Fibroblast of skin of right quadriceps (primary cell): Measurements from ENCODE around the gene RNF208.

Source experiments
- DNase-seq: peaks from one replicate; pipeline ENCODE4 v3.0.0-alpha.2; 2013

Gene RNF208

DNA sequence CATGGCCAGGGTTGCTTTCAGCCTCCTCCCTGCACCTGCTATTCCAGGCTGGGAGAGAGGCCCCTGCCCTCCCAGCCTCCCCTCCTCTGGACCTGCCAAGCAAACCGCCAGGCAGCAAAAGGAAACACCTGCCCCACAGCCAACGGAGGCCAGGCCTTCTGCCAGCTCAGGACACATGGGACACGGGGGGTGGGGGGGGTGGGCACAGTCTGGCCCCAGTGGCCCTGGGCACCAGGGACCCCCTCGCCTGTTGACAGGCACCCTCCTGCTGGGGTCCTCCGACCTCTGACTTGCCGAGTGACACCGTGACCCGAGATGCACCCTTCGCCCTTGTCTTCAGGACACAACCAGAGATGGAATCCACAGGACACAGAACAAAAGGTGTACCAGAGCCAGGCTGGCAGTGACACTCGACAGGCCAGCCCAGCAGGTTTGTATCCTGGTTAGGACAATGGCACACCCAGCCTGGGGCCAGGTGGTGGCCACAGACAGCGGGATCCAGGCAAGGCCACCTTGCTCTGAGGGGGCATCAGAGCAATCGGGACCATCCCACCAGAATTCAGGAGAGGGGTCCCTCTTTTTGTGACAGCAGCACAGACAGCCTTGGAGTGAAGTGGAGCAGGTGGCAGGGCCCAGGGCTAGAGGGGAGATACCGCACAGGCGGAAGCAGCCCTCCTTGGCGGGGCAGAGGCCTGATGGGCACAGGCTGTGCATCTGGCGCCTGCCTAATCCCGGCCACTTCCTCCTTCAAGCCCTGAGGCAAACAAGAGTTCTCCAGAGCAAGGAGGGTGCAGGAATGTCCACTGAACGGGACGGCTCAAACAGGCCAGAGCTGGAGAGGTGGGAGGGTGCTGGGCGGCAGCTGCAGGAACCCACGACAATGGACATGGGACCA, 48.9 kb downstream of the RNF208 start:
- DNase-seq = no peak

DNA sequence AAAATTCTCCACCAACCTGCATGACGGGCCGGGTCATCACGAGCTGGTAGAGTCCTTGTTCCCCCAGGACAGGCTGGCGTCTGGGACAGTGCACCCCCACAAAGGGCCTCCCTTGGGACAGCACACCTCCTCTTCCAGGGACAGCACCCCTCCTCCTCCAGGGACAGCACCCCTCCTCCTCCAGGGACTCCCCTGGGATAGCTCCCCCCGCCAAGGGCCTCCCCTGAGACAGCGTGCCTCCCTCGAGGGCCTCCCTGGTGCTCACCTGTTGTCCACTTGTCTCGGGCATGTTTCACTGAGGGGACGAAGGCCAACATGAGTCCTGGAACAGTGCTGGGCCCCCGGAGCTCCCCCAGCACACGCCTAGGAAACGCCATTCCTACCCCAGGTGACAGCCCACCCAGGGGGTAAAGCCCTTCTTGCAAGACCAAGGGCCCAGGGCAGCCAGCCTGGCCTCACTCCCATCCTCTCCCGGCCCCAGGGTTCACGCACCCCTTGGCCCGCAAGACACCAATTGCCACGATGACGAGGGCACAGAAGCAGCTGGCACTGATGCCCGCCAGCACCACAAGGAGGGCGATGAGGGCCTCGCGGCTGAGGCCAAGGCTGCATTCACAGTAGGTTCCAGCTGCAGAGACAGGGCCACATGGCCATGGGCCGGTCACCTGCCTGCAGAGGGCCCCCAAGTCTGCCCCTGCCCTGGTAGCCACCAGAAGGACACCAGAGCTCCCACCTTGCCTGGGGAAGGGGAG, 50.7 kb downstream of the RNF208 start:
- DNase-seq = no peak

DNA sequence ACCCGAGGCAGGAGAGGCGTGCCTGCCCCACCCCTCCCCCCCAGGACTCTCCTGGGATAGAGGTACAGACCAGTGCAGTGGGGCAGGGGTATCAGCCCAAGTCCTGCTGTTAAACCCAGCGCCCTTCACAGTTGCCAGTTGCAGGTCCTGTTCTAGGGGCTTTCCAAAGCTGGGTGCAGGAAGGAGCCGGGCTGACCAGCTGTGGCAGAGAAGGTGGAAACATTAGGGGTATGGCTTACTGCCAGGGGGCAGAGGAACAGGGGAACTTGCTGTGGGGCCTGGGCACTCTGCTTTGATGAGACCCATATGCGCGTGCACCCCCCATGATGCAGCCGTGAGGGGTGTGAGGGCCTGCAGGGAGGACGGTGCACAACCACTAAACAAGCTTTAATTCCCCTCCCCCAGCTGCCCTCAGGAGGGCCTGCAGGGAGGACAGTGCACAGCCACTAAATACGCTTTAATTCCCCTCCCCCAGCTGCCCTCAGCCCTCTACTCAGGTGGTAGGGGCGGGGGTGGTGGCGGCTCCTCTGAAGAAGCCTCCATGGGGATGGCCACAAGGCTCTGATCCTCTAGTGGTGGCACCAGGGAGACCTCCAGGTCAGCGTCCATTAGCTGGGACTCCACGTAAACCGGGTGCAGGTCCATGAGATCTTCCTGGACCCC, 51.4 kb downstream of the RNF208 start:
- no peak for DNase-seq
